IMR-90 (cell line): ENCODE data around the gene HOXC12. TPM values are rescaled to one million over a fixed set of nuclear protein-coding genes. Genes with fewer than 3 reads are reported as not detected.

Experiments used
- ATAC-seq: fragments of 200-7000 bp; cut with Tn5 transposase; 2 replicates; pipeline ENCODE4 v1.9.1; 2020; ENCODE audit warnings: low read depth, mild to moderate bottlenecking, moderate library complexity
- BruUV-seq: library from RNA; stranded (reverse); fragments of 400-500 nt; replicated peaks from 2 replicates; lab custom pipeline; 2021; lab: Mats Ljungman, UMichigan
- CTCF ChIA-PET: fragments of 300-600 bp; formaldehyde crosslinking; extraction: SDS; loops from one replicate; lab custom pipeline; 2021; ENCODE audit warnings: antibody characterized with exemption; lab: Yijun Ruan, JAX
- POLR2A ChIA-PET: fragments of 300-600 bp; sonication (Branson Sonifier 250); formaldehyde crosslinking; loops from one replicate; lab custom pipeline; 2022; ENCODE audit warnings: antibody characterized with exemption; ENCODE audit not compliant: unreplicated experiment; lab: Charles Lee
- DNase-seq: peaks from one replicate; pipeline ENCODE4 v3.0.0; 2013
- H2AFZ ChIP-seq: replicated peaks from 2 replicates; pipeline ENCODE3; 2013; ENCODE audit warnings: low read length, mild to moderate bottlenecking; ENCODE audit not compliant: poor library complexity
- H2AK5ac ChIP-seq: 2 replicates; pipeline ENCODE4 v1.6.1; 2013; ENCODE audit warnings: low read depth, low read length, inconsistent platforms
- H2AK9ac ChIP-seq: replicated peaks from 2 replicates; pipeline ENCODE3; 2013; ENCODE audit warnings: mild to moderate bottlenecking, low read depth, low read length, moderate library complexity; ENCODE audit not compliant: poor library complexity
- H2BK120ac ChIP-seq: 2 replicates; pipeline ENCODE4 v1.6.1; 2013; ENCODE audit warnings: low read depth, low read length, inconsistent platforms
- H2BK15ac ChIP-seq: 3 replicates; pipeline ENCODE4 v1.6.1; 2013; ENCODE audit warnings: low read depth, low read length, inconsistent platforms
- H2BK20ac ChIP-seq: 2 replicates; pipeline ENCODE4 v1.6.1; 2013; ENCODE audit warnings: low read depth, mild to moderate bottlenecking, inconsistent platforms, low read length, moderate library complexity
- H2BK5ac ChIP-seq: 2 replicates; pipeline ENCODE4 v1.6.1; 2013; ENCODE audit warnings: mild to moderate bottlenecking, low read depth, low read length, inconsistent platforms; ENCODE audit not compliant: poor library complexity, severe bottlenecking
- H3K14ac ChIP-seq: replicated peaks from 2 replicates; pipeline ENCODE4 v1.6.1; 2013; ENCODE audit warnings: low read depth, low read length, inconsistent platforms
- H3K18ac ChIP-seq: 2 replicates; pipeline ENCODE4 v1.6.1; 2013; ENCODE audit warnings: low read depth, low read length, control low read depth
- H3K23ac ChIP-seq: 2 replicates; pipeline ENCODE4 v1.6.1; 2013; ENCODE audit warnings: low read depth, low read length, inconsistent platforms
- H3K27ac ChIP-seq: 2 replicates; pipeline ENCODE4 v1.5.1; 2013; ENCODE audit warnings: mild to moderate bottlenecking, control low read depth, low read length; ENCODE audit not compliant: insufficient read depth
- H3K27me3 ChIP-seq: 2 replicates; pipeline ENCODE4 v1.6.1; 2013; ENCODE audit warnings: low read length; ENCODE audit not compliant: control insufficient read depth, insufficient read depth
- H3K36me3 ChIP-seq: 2 replicates; pipeline ENCODE4 v1.6.1; 2013; ENCODE audit warnings: low read length, mixed read lengths; ENCODE audit not compliant: control insufficient read depth, insufficient read depth
- H3K4ac ChIP-seq: 2 replicates; pipeline ENCODE4 v1.6.1; 2013; ENCODE audit warnings: low read depth, low read length, inconsistent platforms
- H3K4me1 ChIP-seq: 2 replicates; pipeline ENCODE4 v1.6.1; 2013; ENCODE audit warnings: low read length, mixed read lengths; ENCODE audit not compliant: control insufficient read depth, insufficient read depth
- H3K4me2 ChIP-seq: 2 replicates; pipeline ENCODE4 v1.6.1; 2013; ENCODE audit warnings: low read depth, mild to moderate bottlenecking, control low read depth, low read length, moderate library complexity
- H3K4me3 ChIP-seq: 2 replicates; pipeline ENCODE4 v1.5.1; 2013; ENCODE audit warnings: low read depth, mild to moderate bottlenecking, control low read depth, low read length, moderate library complexity; ENCODE audit not compliant: insufficient read depth
- H3K56ac ChIP-seq: 2 replicates; pipeline ENCODE4 v1.6.1; 2013; ENCODE audit warnings: low read length, inconsistent platforms; ENCODE audit not compliant: insufficient read depth; ENCODE audit errors: extremely low read depth
- H3K79me1 ChIP-seq, 2 experiments: 2 replicates each; pipeline ENCODE4 v1.6.1; 2013; ENCODE audit warnings: low read length in 2 of 2, inconsistent platforms in 1 of 2, low read depth in 1 of 2
- H3K9ac ChIP-seq: 2 replicates; pipeline ENCODE4 v1.6.1; 2013; ENCODE audit warnings: low read depth, low read length, control low read depth
- H3K9me1 ChIP-seq: 2 replicates; pipeline ENCODE4 v1.6.1; 2013; ENCODE audit warnings: low read length, inconsistent platforms; ENCODE audit not compliant: insufficient read depth
- H3K9me3 ChIP-seq: 2 replicates; pipeline ENCODE4 v1.6.1; 2013; ENCODE audit warnings: low read length; ENCODE audit not compliant: control insufficient read depth, insufficient read depth
- H4K20me1 ChIP-seq: 2 replicates; pipeline ENCODE4 v1.6.1; 2013; ENCODE audit warnings: low read length, inconsistent platforms; ENCODE audit not compliant: insufficient read depth
- H4K5ac ChIP-seq: 2 replicates; pipeline ENCODE4 v1.6.1; 2013; ENCODE audit warnings: mild to moderate bottlenecking, low read depth, low read length, control low read depth
- H4K8ac ChIP-seq, 2 experiments: 2 replicates each; pipeline ENCODE4 v1.6.1; 2013; ENCODE audit warnings: low read depth in 2 of 2, low read length in 2 of 2, control low read depth in 1 of 2, inconsistent platforms in 1 of 2
- H4K91ac ChIP-seq: 2 replicates; pipeline ENCODE4 v1.6.1; 2013; ENCODE audit warnings: low read depth, low read length, inconsistent platforms; ENCODE audit not compliant: insufficient read depth
- BHLHE40 ChIP-seq: fragments of 150-350 bp; IDR thresholded peaks from 2 replicates; pipeline ENCODE4 v1.6.1; 2016; ENCODE audit warnings: mild to moderate bottlenecking, low read depth, low read length
- CEBPB ChIP-seq: IDR thresholded peaks from 2 replicates; pipeline ENCODE4 v1.6.1; 2012; ENCODE audit warnings: low read depth, low read length, improper control_type of control experiment
- FOS ChIP-seq: fragments of 150-350 bp; IDR thresholded peaks from 2 replicates; pipeline ENCODE4 v1.6.1; 2016; ENCODE audit warnings: low read depth, low read length
- MAFK ChIP-seq: IDR thresholded peaks from 2 replicates; pipeline ENCODE4 v1.6.1; 2012; ENCODE audit warnings: low read depth, low read length, improper control_type of control experiment
- MAZ ChIP-seq: IDR thresholded peaks from 2 replicates; pipeline ENCODE4 v1.6.1; 2012; ENCODE audit warnings: low read depth, mild to moderate bottlenecking, low read length, improper control_type of control experiment, moderate library complexity, borderline replicate concordance
- MXI1 ChIP-seq: IDR thresholded peaks from 2 replicates; pipeline ENCODE4 v1.6.1; 2012; ENCODE audit warnings: low read depth, mild to moderate bottlenecking, low read length, moderate library complexity, borderline replicate concordance
- NFE2L2 ChIP-seq: fragments of 150-350 bp; IDR thresholded peaks from 2 replicates; pipeline ENCODE4 v1.6.1; 2016; ENCODE audit warnings: low read depth, mild to moderate bottlenecking, low read length
- POLR2A ChIP-seq: IDR thresholded peaks from 2 replicates; pipeline ENCODE4 v1.6.1; 2012; ENCODE audit warnings: mild to moderate bottlenecking, low read depth, low read length
- RAD21 ChIP-seq: IDR thresholded peaks from 2 replicates; pipeline ENCODE4 v1.6.1; 2012; ENCODE audit warnings: low read length, improper control_type of control experiment
- RCOR1 ChIP-seq: IDR thresholded peaks from 2 replicates; pipeline ENCODE4 v1.6.1; 2012; ENCODE audit warnings: mild to moderate bottlenecking, low read length, improper control_type of control experiment; ENCODE audit not compliant: insufficient replicate concordance
- RFX5 ChIP-seq: IDR thresholded peaks from 2 replicates; pipeline ENCODE4 v1.8.0; 2012; ENCODE audit warnings: low read depth, mild to moderate bottlenecking, low read length, moderate library complexity
- SMC3 ChIP-seq: fragments of 150-350 bp; IDR thresholded peaks from 2 replicates; pipeline ENCODE4 v1.6.1; 2016; ENCODE audit warnings: low read depth, mild to moderate bottlenecking, antibody characterized with exemption, low read length, moderate library complexity
- WGBS, 2 experiments: methylation state at CpG; one replicate each; pipeline versions ENCODE4 v1.1.5 to v1.1.7; 2013; ENCODE audit warnings: missing lambda C conversion rate in 2 of 2; ENCODE audit not compliant: insufficient read length in 1 of 2; ENCODE audit errors: extremely low coverage in 2 of 2; 5-methylcytosine and 5-hydroxymethylcytosine counted together
- dilution Hi-C: fragments of 300-500 bp; cut with HindIII; formaldehyde crosslinking; loops from one replicate; pipeline ENCODE4 v1.14.3; 2018; ENCODE audit warnings: low sequenced_read_pairs; ENCODE audit not compliant: unreplicated experiment
- in situ Hi-C: fragments of 300-500 bp; cut with MboI; formaldehyde crosslinking; loops from 3 replicates; pipeline ENCODE4 v1.14.3; 2019; ENCODE audit warnings: low sequenced_read_pairs, inconsistent platforms, mixed read lengths
- intact Hi-C: fragments of 100-400 bp; cut with micrococcal nuclease; formaldehyde crosslinking; loops from 2 replicates; pipeline ENCODE4 v1.10.0; 2022
- polyA plus RNA-seq, 3 experiments: library from polyadenylated mRNA; depleted of rRNA; stranded (reverse); fragments of >200 nt; gene quantifications; 2 replicates each; pipeline ENCODE4 v1.2.3, GENCODE V29; 2012; ENCODE audit warnings: low replicate concordance in 1 of 3
- total RNA-seq: library from RNA; depleted of rRNA; stranded (reverse); fragments of >200 nt; gene quantifications from 2 replicates; pipeline ENCODE4 v1.2.3, GENCODE V29; 2012
- TF ChIP-seq, protein P1 (sequence below): fragments of 150-350 bp; IDR thresholded peaks from 2 replicates; pipeline ENCODE4 v1.6.1; 2016; ENCODE audit warnings: low read depth, mild to moderate bottlenecking, low read length, moderate library complexity, borderline replicate concordance
- TF ChIP-seq, protein P2 (sequence below): fragments of 150-350 bp; IDR thresholded peaks from 2 replicates; pipeline ENCODE4 v1.6.1; 2017; ENCODE audit warnings: mild to moderate bottlenecking, antibody characterized with exemption, low read length, low read depth
- TF ChIP-seq, protein P3 (sequence below): conservative IDR thresholded peaks from 2 replicates; pipeline ENCODE4 v1.5.1; 2012; ENCODE audit warnings: mild to moderate bottlenecking, low read depth, low read length, improper control_type of control experiment

HOXC12 gene
- total and polyA plus RNA-seq, 2 of the 4 experiments (the other 2 are of a cell fraction), result not detected

DNA sequence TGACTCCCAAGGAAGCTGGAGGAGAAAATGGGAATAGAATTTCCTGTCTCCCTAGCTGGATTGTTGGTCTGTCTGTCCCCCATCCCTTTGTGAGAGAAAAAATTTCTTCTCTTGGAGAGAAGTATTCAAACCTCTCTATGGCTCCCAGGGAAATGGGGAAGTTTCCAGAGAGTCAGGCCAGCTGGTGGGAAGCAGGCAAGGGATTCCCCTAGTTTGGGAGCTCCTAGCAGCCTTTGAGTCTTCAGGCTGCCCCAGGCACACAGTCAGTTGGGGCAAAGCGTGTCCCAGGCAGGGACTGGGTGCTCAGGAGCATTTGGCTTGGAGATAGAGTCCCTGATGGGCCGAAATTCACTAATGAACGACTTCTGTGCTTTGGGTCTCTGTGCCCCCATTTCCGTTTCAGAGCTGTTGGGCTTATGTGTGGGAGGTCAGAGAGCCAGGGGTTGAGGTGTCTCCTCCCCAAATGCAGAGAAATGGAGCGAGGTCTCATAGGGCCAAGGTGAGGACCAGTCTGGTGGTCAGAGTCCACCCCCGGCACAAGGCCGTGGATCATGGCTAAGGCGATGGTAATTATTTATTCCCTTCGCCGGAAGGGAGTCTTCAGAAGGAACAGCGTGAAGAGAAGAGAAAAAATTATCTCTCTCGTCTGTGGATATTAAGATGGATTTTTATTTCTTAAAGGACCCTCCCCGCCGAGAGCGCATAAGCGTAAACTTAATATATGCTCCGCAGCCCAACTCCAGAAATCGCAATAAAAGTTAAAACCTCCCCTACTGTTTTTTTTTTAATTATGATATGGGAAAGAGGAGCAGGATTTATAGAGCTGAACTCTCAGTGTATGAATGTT is 38.7 kb downstream of the HOXC12 start:
- dilution Hi-C loops, result no loop called here
- no peak overlapping the region for H3K56ac ChIP-seq
- TF ChIP-seq RFX5 (no peak), FOS (no peak), NFE2L2 (no peak), SMC3 (no peak), POLR2A (no peak), RCOR1 (no peak), MAFK (no peak), RAD21 (no peak), CEBPB (no peak), MXI1 (no peak), BHLHE40 (no peak), MAZ (no peak)
- TF ChIP-seq, protein P1, sequence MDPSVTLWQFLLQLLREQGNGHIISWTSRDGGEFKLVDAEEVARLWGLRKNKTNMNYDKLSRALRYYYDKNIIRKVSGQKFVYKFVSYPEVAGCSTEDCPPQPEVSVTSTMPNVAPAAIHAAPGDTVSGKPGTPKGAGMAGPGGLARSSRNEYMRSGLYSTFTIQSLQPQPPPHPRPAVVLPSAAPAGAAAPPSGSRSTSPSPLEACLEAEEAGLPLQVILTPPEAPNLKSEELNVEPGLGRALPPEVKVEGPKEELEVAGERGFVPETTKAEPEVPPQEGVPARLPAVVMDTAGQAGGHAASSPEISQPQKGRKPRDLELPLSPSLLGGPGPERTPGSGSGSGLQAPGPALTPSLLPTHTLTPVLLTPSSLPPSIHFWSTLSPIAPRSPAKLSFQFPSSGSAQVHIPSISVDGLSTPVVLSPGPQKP, result no peak
- TF ChIP-seq, protein P2, sequence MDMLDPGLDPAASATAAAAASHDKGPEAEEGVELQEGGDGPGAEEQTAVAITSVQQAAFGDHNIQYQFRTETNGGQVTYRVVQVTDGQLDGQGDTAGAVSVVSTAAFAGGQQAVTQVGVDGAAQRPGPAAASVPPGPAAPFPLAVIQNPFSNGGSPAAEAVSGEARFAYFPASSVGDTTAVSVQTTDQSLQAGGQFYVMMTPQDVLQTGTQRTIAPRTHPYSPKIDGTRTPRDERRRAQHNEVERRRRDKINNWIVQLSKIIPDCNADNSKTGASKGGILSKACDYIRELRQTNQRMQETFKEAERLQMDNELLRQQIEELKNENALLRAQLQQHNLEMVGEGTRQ, result no peak
- TF ChIP-seq, protein P3, sequence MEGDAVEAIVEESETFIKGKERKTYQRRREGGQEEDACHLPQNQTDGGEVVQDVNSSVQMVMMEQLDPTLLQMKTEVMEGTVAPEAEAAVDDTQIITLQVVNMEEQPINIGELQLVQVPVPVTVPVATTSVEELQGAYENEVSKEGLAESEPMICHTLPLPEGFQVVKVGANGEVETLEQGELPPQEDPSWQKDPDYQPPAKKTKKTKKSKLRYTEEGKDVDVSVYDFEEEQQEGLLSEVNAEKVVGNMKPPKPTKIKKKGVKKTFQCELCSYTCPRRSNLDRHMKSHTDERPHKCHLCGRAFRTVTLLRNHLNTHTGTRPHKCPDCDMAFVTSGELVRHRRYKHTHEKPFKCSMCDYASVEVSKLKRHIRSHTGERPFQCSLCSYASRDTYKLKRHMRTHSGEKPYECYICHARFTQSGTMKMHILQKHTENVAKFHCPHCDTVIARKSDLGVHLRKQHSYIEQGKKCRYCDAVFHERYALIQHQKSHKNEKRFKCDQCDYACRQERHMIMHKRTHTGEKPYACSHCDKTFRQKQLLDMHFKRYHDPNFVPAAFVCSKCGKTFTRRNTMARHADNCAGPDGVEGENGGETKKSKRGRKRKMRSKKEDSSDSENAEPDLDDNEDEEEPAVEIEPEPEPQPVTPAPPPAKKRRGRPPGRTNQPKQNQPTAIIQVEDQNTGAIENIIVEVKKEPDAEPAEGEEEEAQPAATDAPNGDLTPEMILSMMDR, result no peak

More for the DNA sequence above, 38.7 kb downstream of the HOXC12 start:
- H4K8ac ChIP-seq, result no peak overlapping the region
- peaks cover 19% of the 10 kb centered on the region for H3K9me3 ChIP-seq
- H4K91ac ChIP-seq, result no peak overlapping the region
- H2BK5ac ChIP-seq, result no peak overlapping the region
- intact Hi-C loops, result no loop called here
- BruUV-seq, result no TSS peak
- no peaks in the 10 kb centered on the region; the same call in 1 of the 2 replicates for H4K20me1 ChIP-seq
- DNase-seq (no peak), ATAC-seq (no peak)
- no peaks in the 10 kb centered on the region for H3K9me1 ChIP-seq
- H2AK9ac ChIP-seq, result no peak overlapping the region
- H3K18ac ChIP-seq, result no peak overlapping the region
- CTCF ChIA-PET, result no interaction called here
- no peaks in the 10 kb centered on the region for H3K36me3 ChIP-seq
- H3K23ac ChIP-seq, result no peak overlapping the region
- H2BK120ac ChIP-seq, result no peak overlapping the region
- no peak overlapping the region for H3K4ac ChIP-seq
- peaks cover 98% of the 10 kb centered on the region for H3K27me3 ChIP-seq
- POLR2A ChIA-PET, result no interaction called here
- no peak overlapping the region for H3K4me2 ChIP-seq
- H3K4me3 ChIP-seq, result no peak overlapping the region
- peaks cover 3% of the 10 kb centered on the region; the same call in 1 of the 2 replicates for H3K4me1 ChIP-seq
- H3K79me1 ChIP-seq, result no peaks in the 10 kb centered on the region
- in situ Hi-C loops, result loop anchor here (10.0 kb wide), 2 partner anchors 229 to 381 kb away; no protein-coding TSS in a partner anchor
- H3K27ac ChIP-seq, result no peak overlapping the region
- H2BK20ac ChIP-seq, result no peak overlapping the region
- H3K9ac ChIP-seq, result no peak overlapping the region
- no peak overlapping the region for H2AK5ac ChIP-seq
- H2AFZ ChIP-seq, result no peak overlapping the region
- H3K14ac ChIP-seq, result no peak overlapping the region
- H4K5ac ChIP-seq, result no peak overlapping the region
- no peak overlapping the region for H2BK15ac ChIP-seq
- WGBS, 2 experiments, result 0% methylated on average over 1 of the region's 18 CpGs; no CpG with 5 or more reads in 1 of the 2 experiments
